Measurements from ENCODE around the gene MZF1. TPM values are rescaled to one million over a fixed set of nuclear protein-coding genes. Genes with fewer than 3 reads are reported as not detected.

The MZF1 gene
- total and polyA plus RNA-seq, 10 of the 15 experiments (the other 5 are each of a cell fraction or from before 2014, with no cell fraction given): 0.38 to 14.7 (median 7.2) TPM

GRCh38 chr19:58513694-58514563, 59.2 kb downstream of the MZF1 start (continued):
- TF ChIP-seq IRF3 (IDR thresholded peaks at IDR 0.05) (peak; percentile 42; the same call in 1 of the 2 replicates), MEF2B (IDR thresholded peaks at IDR 0.05; ENCODE audit: partially characterized antibody, poor library complexity, severe bottlenecking) (no peak), LARP7 (IDR thresholded peaks at IDR 0.05) (peak; percentile 98), KDM1A (IDR thresholded peaks at IDR 0.05; ENCODE audit: borderline replicate concordance) (no peak), POLR2AphosphoS2 (IDR thresholded peaks at IDR 0.05; ENCODE audit: low read depth, low read length) (peak; percentile 85), SMAD1 (IDR thresholded peaks at IDR 0.05; ENCODE audit: low read depth, partially characterized antibody) (no peak), ESRRA (IDR thresholded peaks at IDR 0.05; ENCODE audit: low read length) (peak; percentile 55; the same call in 1 of the 2 replicates), RUNX3 (IDR thresholded peaks at IDR 0.05; ENCODE audit: low read length) (peak; percentile 65), ETV6 (conservative IDR thresholded peaks at IDR 0.05 in 1 of 2, IDR thresholded peaks at IDR 0.05 in 1 of 2; ENCODE audit: borderline replicate concordance in 1 of 2, low read depth in 1 of 2) (no peak), TBL1XR1 (IDR thresholded peaks at IDR 0.05; ENCODE audit: low read depth, low read length) (peak; percentile 34; the same call in 1 of the 2 replicates), ELK1 (IDR thresholded peaks at IDR 0.05; ENCODE audit: low read depth, low read length) (peak; percentile 55; the same call in 1 of the 2 replicates), MLLT1 (IDR thresholded peaks at IDR 0.05) (0 out of 2 replicates have a peak, but pooled peaks have one; percentile 21), PML (IDR thresholded peaks at IDR 0.05; ENCODE audit: low read length) (peak; percentile 24; the same call in 1 of the 2 replicates), ZNF592 (IDR thresholded peaks at IDR 0.05) (peak; percentile 93), ZBTB33 (IDR thresholded peaks at IDR 0.05) (no peak), IKZF1 (conservative IDR thresholded peaks at IDR 0.05) (peak; percentile 84; the same call in 1 of the 2 replicates), EGR1 (IDR thresholded peaks at IDR 0.05; ENCODE audit: borderline replicate concordance in 1 of 2, low read depth in 2 of 2, low read length in 2 of 2) (peak; percentile 38 to 92; a peak in 1 of 3 replicates), RFX5 (IDR thresholded peaks at IDR 0.05; ENCODE audit: low read depth, low read length) (0 out of 2 replicates have a peak, but pooled peaks have one; percentile 43)
